Vagina (tissue), 2 donors: ENCODE data around the gene SIVA1.

Experiments used
- POLR2A ChIP-seq, 2 donors: fragments of 450-650 bp; IDR thresholded peaks; one replicate each; pipeline ENCODE4 v1.6.1; 2017; ENCODE audit warnings: antibody characterized with exemption in 2 of 2, mild to moderate bottlenecking in 2 of 2, moderate library complexity in 2 of 2
- TF ChIP-seq, protein P1 (sequence below), 3 experiments: fragments of 450-650 bp in 2 of 3; fragments of 200-600 bp in 1 of 3; sonication (generic) in 1 of 3; IDR thresholded peaks; one replicate each; pipeline ENCODE4 v1.5.1; 2017 to 2019; ENCODE audit warnings: antibody characterized with exemption in 3 of 3, mild to moderate bottlenecking in 2 of 3, moderate library complexity in 2 of 3

DNA sequence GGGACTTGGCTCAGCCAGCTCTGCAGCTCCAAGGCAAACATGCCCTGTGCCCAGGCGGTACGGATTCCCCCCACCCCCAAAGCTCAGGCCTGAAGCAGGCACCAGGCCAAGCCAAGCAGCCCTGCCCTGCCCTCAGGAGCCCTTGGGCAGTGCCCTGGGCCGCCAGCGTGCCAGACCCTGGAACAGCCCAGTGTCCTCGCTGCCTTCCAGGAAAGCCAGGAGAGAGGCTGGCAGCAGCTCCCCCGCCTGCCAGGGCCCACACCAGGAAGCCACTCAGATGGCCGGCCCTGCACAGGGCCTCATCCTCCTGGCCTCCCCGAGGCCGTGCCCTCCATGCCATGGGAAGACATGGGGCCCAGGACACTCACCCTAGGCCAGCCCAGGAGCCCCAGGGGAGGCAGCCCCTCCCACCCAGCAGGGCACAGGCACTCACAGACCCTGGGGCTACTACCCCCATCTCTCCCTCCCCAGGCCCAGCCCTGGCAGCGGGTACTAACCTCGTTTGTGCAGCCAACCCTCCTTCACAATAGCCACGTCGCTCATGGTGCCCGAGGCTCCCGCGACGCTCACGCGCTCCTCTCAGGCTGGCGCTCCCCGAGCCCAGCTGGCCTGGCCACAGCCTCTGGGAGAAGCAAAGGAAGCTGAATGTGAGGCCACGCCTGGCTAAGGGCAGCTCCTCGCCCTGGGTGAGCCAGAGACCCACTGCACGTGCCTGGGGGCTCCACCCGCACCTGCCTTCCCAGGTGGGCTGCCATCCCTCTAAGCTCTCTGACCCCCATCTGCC is 39.3 kb downstream of the SIVA1 start:
- TF ChIP-seq, protein P1, sequence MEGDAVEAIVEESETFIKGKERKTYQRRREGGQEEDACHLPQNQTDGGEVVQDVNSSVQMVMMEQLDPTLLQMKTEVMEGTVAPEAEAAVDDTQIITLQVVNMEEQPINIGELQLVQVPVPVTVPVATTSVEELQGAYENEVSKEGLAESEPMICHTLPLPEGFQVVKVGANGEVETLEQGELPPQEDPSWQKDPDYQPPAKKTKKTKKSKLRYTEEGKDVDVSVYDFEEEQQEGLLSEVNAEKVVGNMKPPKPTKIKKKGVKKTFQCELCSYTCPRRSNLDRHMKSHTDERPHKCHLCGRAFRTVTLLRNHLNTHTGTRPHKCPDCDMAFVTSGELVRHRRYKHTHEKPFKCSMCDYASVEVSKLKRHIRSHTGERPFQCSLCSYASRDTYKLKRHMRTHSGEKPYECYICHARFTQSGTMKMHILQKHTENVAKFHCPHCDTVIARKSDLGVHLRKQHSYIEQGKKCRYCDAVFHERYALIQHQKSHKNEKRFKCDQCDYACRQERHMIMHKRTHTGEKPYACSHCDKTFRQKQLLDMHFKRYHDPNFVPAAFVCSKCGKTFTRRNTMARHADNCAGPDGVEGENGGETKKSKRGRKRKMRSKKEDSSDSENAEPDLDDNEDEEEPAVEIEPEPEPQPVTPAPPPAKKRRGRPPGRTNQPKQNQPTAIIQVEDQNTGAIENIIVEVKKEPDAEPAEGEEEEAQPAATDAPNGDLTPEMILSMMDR (IDR thresholded peaks at IDR 0.05): no peak
- no peak for TF ChIP-seq POLR2A (IDR thresholded peaks at IDR 0.05)
